HEK293 (cell line): Measurements from ENCODE around the gene MANSC4.
A peak's percentile ranks its signal among the peaks of the same experiment; 100 is the strongest.

ENCODE experiments used
- CTCF ChIA-PET: fragments of 350-600 bp; formaldehyde crosslinking; extraction: SDS; loops from one replicate; lab custom pipeline; 2021; ENCODE audit warnings: antibody characterized with exemption; lab: Yijun Ruan, JAX
- POLR2A ChIA-PET: fragments of 300-600 bp; formaldehyde crosslinking; extraction: SDS; loops from one replicate; lab custom pipeline; 2020; ENCODE audit warnings: antibody characterized with exemption, inconsistent platforms; lab: Yijun Ruan, JAX
- H3K27ac ChIP-seq: fragments of 200-500 bp; sonication (Bioruptor generic); 2 replicates; pipeline ENCODE4 v1.5.1; 2014; ENCODE audit warnings: low read depth, low read length, control low read depth, inconsistent platforms; ENCODE audit errors: extremely low read depth
- H3K36me3 ChIP-seq, 2 experiments: fragments of 200-500 bp in 1 of 2; sonication (Bioruptor generic) in 1 of 2; 1 replicate in 1 of 2; 2 replicates in 1 of 2; pipeline ENCODE4 v1.5.1; 2014 to 2017; ENCODE audit warnings: inconsistent platforms in 2 of 2, low read length in 2 of 2; ENCODE audit not compliant: control insufficient read depth in 2 of 2, insufficient read depth in 1 of 2
- H3K4me1 ChIP-seq: fragments of 200-500 bp; sonication (Bioruptor generic); 2 replicates; pipeline ENCODE4 v1.5.1; 2014; ENCODE audit warnings: mild to moderate bottlenecking, low read length, inconsistent platforms; ENCODE audit not compliant: control insufficient read depth, insufficient read depth
- H3K4me3 ChIP-seq: 2 replicates; pipeline ENCODE4 v1.5.1; 2011; ENCODE audit warnings: low read depth, mild to moderate bottlenecking, control low read depth, low read length, moderate library complexity
- H3K9me3 ChIP-seq: fragments of 200-500 bp; sonication (Bioruptor generic); 2 replicates; pipeline ENCODE4 v1.5.1; 2014; ENCODE audit warnings: low read depth, low read length, inconsistent platforms; ENCODE audit not compliant: control insufficient read depth, insufficient read depth
- BCL6B ChIP-seq: fragments of 450-650 bp; formaldehyde crosslinking; IDR thresholded peaks from 2 replicates; pipeline ENCODE4 v1.5.1; 2017; ENCODE audit warnings: missing biosample characterization, missing genetic modification characterization
- EGR2 ChIP-seq: fragments of 450-650 bp; formaldehyde crosslinking; IDR thresholded peaks from 2 replicates; pipeline ENCODE4 v1.5.1; 2016; ENCODE audit warnings: low read depth, missing biosample characterization, missing genetic modification characterization
- KLF1 ChIP-seq: fragments of 450-650 bp; formaldehyde crosslinking; IDR thresholded peaks from 2 replicates; pipeline ENCODE4 v1.5.1; 2016; ENCODE audit warnings: missing biosample characterization, missing genetic modification characterization
- MEIS1 ChIP-seq: sonication (generic); formaldehyde crosslinking; IDR thresholded peaks from 2 replicates; pipeline ENCODE4 v1.8.1; 2022; ENCODE audit warnings: missing genetic modification reagents, mild to moderate bottlenecking, borderline replicate concordance
- PBX3 ChIP-seq: sonication (generic); formaldehyde crosslinking; IDR thresholded peaks from 2 replicates; pipeline ENCODE4 v1.8.1; 2022; ENCODE audit warnings: mild to moderate bottlenecking, moderate library complexity, missing genetic modification reagents
- SCRT2 ChIP-seq: fragments of 450-650 bp; formaldehyde crosslinking; IDR thresholded peaks from 2 replicates; pipeline ENCODE4 v1.5.1; 2016; ENCODE audit warnings: missing biosample characterization, missing genetic modification characterization
- SP2 ChIP-seq: fragments of 450-650 bp; formaldehyde crosslinking; IDR thresholded peaks from 2 replicates; pipeline ENCODE4 v1.5.1; 2016; ENCODE audit warnings: missing biosample characterization, missing genetic modification characterization
- WT1 ChIP-seq: fragments of 450-650 bp; formaldehyde crosslinking; IDR thresholded peaks from 2 replicates; pipeline ENCODE4 v1.5.1; 2016; ENCODE audit warnings: missing biosample characterization, missing genetic modification characterization
- YY1 ChIP-seq: fragments of 450-650 bp; formaldehyde crosslinking; IDR thresholded peaks from 2 replicates; pipeline ENCODE4 v1.5.1; 2018; ENCODE audit warnings: missing biosample characterization, missing genetic modification characterization
- YY2 ChIP-seq: fragments of 450-650 bp; formaldehyde crosslinking; IDR thresholded peaks from 2 replicates; pipeline ENCODE4 v1.5.1; 2016; ENCODE audit warnings: missing biosample characterization, missing genetic modification characterization
- ZBTB20 ChIP-seq: fragments of 450-650 bp; formaldehyde crosslinking; IDR thresholded peaks from 2 replicates; pipeline ENCODE4 v1.5.1; 2016; ENCODE audit warnings: missing biosample characterization, missing genetic modification characterization
- ZBTB26 ChIP-seq: fragments of 450-650 bp; formaldehyde crosslinking; optimal IDR thresholded peaks from 2 replicates; pipeline ENCODE3; 2016; ENCODE audit warnings: missing biosample characterization, mild to moderate bottlenecking, missing genetic modification characterization
- ZBTB44 ChIP-seq: fragments of 450-650 bp; IDR thresholded peaks from 2 replicates; pipeline ENCODE4 v1.5.1; 2018; ENCODE audit warnings: missing biosample characterization, mild to moderate bottlenecking, missing genetic modification characterization
- ZIC2 ChIP-seq: fragments of 450-650 bp; formaldehyde crosslinking; IDR thresholded peaks from 2 replicates; pipeline ENCODE4 v1.5.1; 2016; ENCODE audit warnings: missing biosample characterization, missing genetic modification characterization
- ZNF121 ChIP-seq: fragments of 450-650 bp; formaldehyde crosslinking; IDR thresholded peaks from 2 replicates; pipeline ENCODE4 v1.5.1; 2016; ENCODE audit warnings: missing biosample characterization, missing genetic modification characterization
- ZNF148 ChIP-seq: fragments of 450-650 bp; formaldehyde crosslinking; IDR thresholded peaks from 2 replicates; pipeline ENCODE4 v1.5.0; 2017; ENCODE audit warnings: missing biosample characterization, missing genetic modification characterization, borderline replicate concordance
- ZNF221 ChIP-seq: fragments of 450-650 bp; formaldehyde crosslinking; IDR thresholded peaks from 2 replicates; pipeline ENCODE4 v1.5.1; 2017; ENCODE audit warnings: missing biosample characterization, missing genetic modification characterization, borderline replicate concordance
- ZNF280D ChIP-seq: fragments of 450-650 bp; formaldehyde crosslinking; IDR thresholded peaks from 2 replicates; pipeline ENCODE4 v1.5.1; 2016; ENCODE audit warnings: missing biosample characterization, missing genetic modification characterization
- ZNF366 ChIP-seq: fragments of 450-650 bp; formaldehyde crosslinking; conservative IDR thresholded peaks from 2 replicates; pipeline ENCODE4 v1.5.1; 2016; ENCODE audit warnings: missing biosample characterization, missing genetic modification characterization
- ZNF48 ChIP-seq: fragments of 450-650 bp; formaldehyde crosslinking; IDR thresholded peaks from 2 replicates; pipeline ENCODE4 v1.5.1; 2016; ENCODE audit warnings: missing biosample characterization, missing genetic modification characterization
- ZNF561 ChIP-seq: fragments of 450-650 bp; IDR thresholded peaks from 2 replicates; pipeline ENCODE4 v1.5.1; 2018; ENCODE audit warnings: missing biosample characterization, missing genetic modification characterization, borderline replicate concordance
- ZNF596 ChIP-seq: fragments of 450-650 bp; IDR thresholded peaks from 2 replicates; pipeline ENCODE4 v1.5.0; 2018; ENCODE audit warnings: missing biosample characterization, mild to moderate bottlenecking, missing genetic modification characterization, moderate library complexity
- ZNF747 ChIP-seq: fragments of 450-650 bp; formaldehyde crosslinking; IDR thresholded peaks from 2 replicates; pipeline ENCODE4 v1.5.1; 2016; ENCODE audit warnings: missing biosample characterization, missing genetic modification characterization
- ZSCAN16 ChIP-seq: fragments of 450-650 bp; formaldehyde crosslinking; IDR thresholded peaks from 2 replicates; pipeline ENCODE4 v1.5.1; 2016; ENCODE audit warnings: missing biosample characterization, missing genetic modification characterization

Gene MANSC4

GRCh38 chr12:27779920-27780611 is at the start of gene MANSC4, which contains the start of gene KLHL42 (continued):
- TF ChIP-seq ZNF221 (tag by site-specific recombination) (no peak), MEIS1 (CRISPR knock-in tag) (no peak), ZNF596 (tag by site-specific recombination) (0 out of 2 replicates have a peak, but pooled peaks have one; percentile 4), ZIC2 (tag by site-specific recombination) (0 out of 2 replicates have a peak, but pooled peaks have one; percentile 21), ZNF366 (tag by site-specific recombination) (no peak), KLF1 (tag by site-specific recombination) (no peak), YY1 (peak; percentile 64), ZNF148 (tag by site-specific recombination) (no peak), SP2 (tag by site-specific recombination) (peak; percentile 43), ZBTB44 (tag by site-specific recombination) (no peak), ZNF561 (tag by site-specific recombination) (peak; percentile 46; the same call in 1 of the 2 replicates), ZBTB20 (tag by site-specific recombination) (peak; percentile 80), SCRT2 (tag by site-specific recombination) (no peak), YY2 (tag by site-specific recombination) (no peak), PBX3 (CRISPR knock-in tag) (0 out of 2 replicates have a peak, but pooled peaks have one; percentile 54), ZBTB26 (tag by site-specific recombination) (peak; percentile 89), ZNF121 (tag by site-specific recombination) (peak; percentile 31; the same call in 1 of the 2 replicates)

GRCh38 chr12:27828196-27828595 is 48.2 kb upstream of the MANSC4 start:
- CTCF ChIA-PET, result interaction anchor here (0.5 kb wide), 1 partner anchor 31 kb away, joined by 3 read pairs; no protein-coding TSS in a partner anchor
- no peaks in the 10 kb centered on the region for H3K9me3 ChIP-seq
- no peaks in the 10 kb centered on the region for H3K36me3 ChIP-seq
- POLR2A ChIA-PET, result no interaction called here
- no peak overlapping the region for H3K27ac ChIP-seq
- H3K4me1 ChIP-seq, result no peaks in the 10 kb centered on the region
- no peak overlapping the region for H3K4me3 ChIP-seq
- TF ChIP-seq WT1 (tag by site-specific recombination) (no peak), ZSCAN16 (tag by site-specific recombination) (no peak), EGR2 (no peak), BCL6B (tag by site-specific recombination) (no peak), ZNF280D (tag by site-specific recombination) (no peak), ZNF48 (no peak), ZNF747 (tag by site-specific recombination) (no peak)
